Measurements from ENCODE around the gene TNFRSF1A. TPM values are rescaled to one million over a fixed set of nuclear protein-coding genes. Genes with fewer than 3 reads are reported as not detected.

TNFRSF1A gene
- total and polyA plus RNA-seq, 2 of the 13 experiments (the other 11 are each of a cell fraction or from before 2014, with no cell fraction given), result 41.5 to 61.2 TPM

- TF ChIP-seq ZC3H13 (CRISPR knock-in tag; IDR thresholded peaks at IDR 0.05), result no peak
- TF ChIP-seq MIER2 (CRISPR knock-in tag; IDR thresholded peaks at IDR 0.05), result peak; percentile 55
- TF ChIP-seq RXRB (CRISPR knock-in tag; IDR thresholded peaks at IDR 0.05; ENCODE audit: borderline replicate concordance), result peak; percentile 66
- TF ChIP-seq, protein P1, sequence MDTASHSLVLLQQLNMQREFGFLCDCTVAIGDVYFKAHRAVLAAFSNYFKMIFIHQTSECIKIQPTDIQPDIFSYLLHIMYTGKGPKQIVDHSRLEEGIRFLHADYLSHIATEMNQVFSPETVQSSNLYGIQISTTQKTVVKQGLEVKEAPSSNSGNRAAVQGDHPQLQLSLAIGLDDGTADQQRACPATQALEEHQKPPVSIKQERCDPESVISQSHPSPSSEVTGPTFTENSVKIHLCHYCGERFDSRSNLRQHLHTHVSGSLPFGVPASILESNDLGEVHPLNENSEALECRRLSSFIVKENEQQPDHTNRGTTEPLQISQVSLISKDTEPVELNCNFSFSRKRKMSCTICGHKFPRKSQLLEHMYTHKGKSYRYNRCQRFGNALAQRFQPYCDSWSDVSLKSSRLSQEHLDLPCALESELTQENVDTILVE (CRISPR knock-in tag; IDR thresholded peaks at IDR 0.05), result no peak; the same call in 1 of the 2 replicates
- TF ChIP-seq, protein P2, sequence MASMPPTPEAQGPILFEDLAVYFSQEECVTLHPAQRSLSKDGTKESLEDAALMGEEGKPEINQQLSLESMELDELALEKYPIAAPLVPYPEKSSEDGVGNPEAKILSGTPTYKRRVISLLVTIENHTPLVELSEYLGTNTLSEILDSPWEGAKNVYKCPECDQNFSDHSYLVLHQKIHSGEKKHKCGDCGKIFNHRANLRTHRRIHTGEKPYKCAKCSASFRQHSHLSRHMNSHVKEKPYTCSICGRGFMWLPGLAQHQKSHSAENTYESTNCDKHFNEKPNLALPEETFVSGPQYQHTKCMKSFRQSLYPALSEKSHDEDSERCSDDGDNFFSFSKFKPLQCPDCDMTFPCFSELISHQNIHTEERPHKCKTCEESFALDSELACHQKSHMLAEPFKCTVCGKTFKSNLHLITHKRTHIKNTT (CRISPR knock-in tag; IDR thresholded peaks at IDR 0.05), result no peak
- no peak for TF ChIP-seq JUNB (CRISPR knock-in tag; IDR thresholded peaks at IDR 0.05; ENCODE audit: borderline replicate concordance)
- no peak for TF ChIP-seq ARID3A (IDR thresholded peaks at IDR 0.05; ENCODE audit: low read depth, low read length)
- TF ChIP-seq MYC (CRISPR knock-in tag; IDR thresholded peaks at IDR 0.05; ENCODE audit: borderline replicate concordance), result peak; percentile 76
- peak; percentile 93 for TF ChIP-seq AGO2 (optimal IDR thresholded peaks at IDR 0.05; ENCODE audit: low read depth, low read length)
- TF ChIP-seq ZBTB1 (CRISPR knock-in tag; IDR thresholded peaks at IDR 0.05; ENCODE audit: borderline replicate concordance), result peak; percentile 93; the same call in 1 of the 2 replicates
- no peak for TF ChIP-seq SOX13 (IDR thresholded peaks at IDR 0.05)
- no peak; a peak in 1 of 4 replicates for TF ChIP-seq SOX13 (CRISPR knock-in tag; conservative IDR thresholded peaks at IDR 0.05 in 1 of 2, IDR thresholded peaks at IDR 0.05 in 1 of 2)
- TF ChIP-seq PTBP1 (IDR thresholded peaks at IDR 0.05; ENCODE audit: low read depth, low read length, poor library complexity, severe bottlenecking), result no peak
- TF ChIP-seq NFE2 (CRISPR knock-in tag; IDR thresholded peaks at IDR 0.05), result no peak
- TF ChIP-seq ZNF800 (CRISPR knock-in tag; IDR thresholded peaks at IDR 0.05), result no peak
- TF ChIP-seq KLF12 (CRISPR knock-in tag; IDR thresholded peaks at IDR 0.05; ENCODE audit: borderline replicate concordance), result peak; percentile 73; the same call in 1 of the 2 replicates
- TF ChIP-seq ZFP37 (CRISPR knock-in tag; IDR thresholded peaks at IDR 0.05; ENCODE audit: borderline replicate concordance), result no peak
- peak; percentile 70 for TF ChIP-seq ZNF546 (CRISPR knock-in tag; conservative IDR thresholded peaks at IDR 0.05)
- TF ChIP-seq CHCHD3 (CRISPR knock-in tag; IDR thresholded peaks at IDR 0.05), result no peak
- TF ChIP-seq DR1 (CRISPR knock-in tag; IDR thresholded peaks at IDR 0.05), result no peak
- peak; percentile 85 for TF ChIP-seq RBM39 (IDR thresholded peaks at IDR 0.05; ENCODE audit: low read depth, low read length, poor library complexity, severe bottlenecking)
- TF ChIP-seq SP1 (IDR thresholded peaks at IDR 0.05), result no peak
- peak; percentile 74 for TF ChIP-seq SP1 (CRISPR knock-in tag; IDR thresholded peaks at IDR 0.05)
- TF ChIP-seq TEF (CRISPR knock-in tag; IDR thresholded peaks at IDR 0.05), result no peak; the same call in none of the 2 replicates
Observed at GRCh38 chr12:6363330-6364043, 21.6 kb upstream of the TNFRSF1A start (continued).
